ENCODE measurements around the gene RNFT2. TPM values are rescaled to one million over a fixed set of nuclear protein-coding genes. Genes with fewer than 3 reads are reported as not detected.

The RNFT2 gene
- total and polyA plus RNA-seq, 2 donors from 2014 or later = 4.3 to 6.8 TPM

DNA sequence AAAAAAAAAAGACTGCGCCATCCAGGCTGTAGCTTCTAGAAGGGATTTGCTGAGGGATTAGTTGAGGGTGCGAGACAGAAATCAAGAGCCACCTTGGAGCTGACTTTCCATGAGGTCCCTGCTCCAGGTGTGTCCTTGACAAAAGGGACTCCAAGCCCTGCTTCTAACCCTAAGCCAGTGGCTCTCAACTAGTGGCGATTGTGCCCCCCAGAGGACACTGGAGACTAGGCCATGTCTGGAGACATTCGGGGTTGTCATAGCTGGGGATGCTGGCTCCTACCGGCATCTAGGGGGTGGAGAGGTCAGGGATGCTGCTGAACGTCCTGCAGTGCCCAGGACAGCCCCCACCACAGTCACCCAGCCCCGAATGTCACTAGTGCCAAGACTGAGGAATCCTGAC is 40.8 kb upstream of the RNFT2 start:
- no peak for TF ChIP-seq CTCF (IDR thresholded peaks at IDR 0.05; ENCODE audit: borderline replicate concordance, extremely low read depth, insufficient read depth)
- H3K9me3 ChIP-seq (ENCODE audit: control insufficient read depth in 2 of 3, insufficient read depth in 1 of 3, low read length in 3 of 3) = no peaks in the 10 kb centered on the region
- H3K36me3 ChIP-seq (ENCODE audit: control insufficient read depth in 2 of 3, insufficient read depth in 3 of 3, low read length in 3 of 3) = no peaks in the 10 kb centered on the region
- H3K9ac ChIP-seq (ENCODE audit: low read length in 3 of 3) = no peak overlapping the region
- DNase-seq (peak in 2 of 5 donors; percentile 60 to 70), FAIRE-seq (no peak)
- no peak overlapping the region for H3K27ac ChIP-seq (ENCODE audit: low read depth in 2 of 2, low read length in 2 of 2)
- peaks cover 0 to 4% (median 3%) of the 10 kb centered on the region in 3 donors for H3K4me1 ChIP-seq (ENCODE audit: control insufficient read depth in 2 of 3, insufficient read depth in 2 of 3, low read depth in 1 of 3, low read length in 3 of 3)
- peaks cover 4% of the 10 kb centered on the region for H3K27me3 ChIP-seq (ENCODE audit: control insufficient read depth, insufficient read depth, low read length)
- no peak overlapping the region for H3K4me3 ChIP-seq (ENCODE audit: low read length in 3 of 3)
- intact Hi-C loops (cut with DNase I) = no loop called here

GRCh38 chr12:116697716-116698115 is 40.4 kb upstream of the RNFT2 start:
- TF ChIP-seq CTCF (IDR thresholded peaks at IDR 0.05; ENCODE audit: borderline replicate concordance, extremely low read depth, insufficient read depth) = no peak
- peaks cover 0 to 4% (median 3%) of the 10 kb centered on the region in 3 donors for H3K4me1 ChIP-seq (ENCODE audit: control insufficient read depth in 2 of 3, insufficient read depth in 2 of 3, low read depth in 1 of 3, low read length in 3 of 3)
- no peaks in the 10 kb centered on the region for H3K9me3 ChIP-seq (ENCODE audit: control insufficient read depth in 2 of 3, insufficient read depth in 1 of 3, low read length in 3 of 3)
- DNase-seq (peak in 4 of 5 donors; percentile 75 to 88 (median 82)), FAIRE-seq (no peak)
- no peaks in the 10 kb centered on the region for H3K36me3 ChIP-seq (ENCODE audit: control insufficient read depth in 2 of 3, insufficient read depth in 3 of 3, low read length in 3 of 3)
- no peak overlapping the region for H3K4me3 ChIP-seq (ENCODE audit: low read length in 3 of 3)
- H3K27ac ChIP-seq (ENCODE audit: low read depth in 2 of 2, low read length in 2 of 2) = no peak overlapping the region
- H3K27me3 ChIP-seq (ENCODE audit: control insufficient read depth, insufficient read depth, low read length) = peaks cover 4% of the 10 kb centered on the region
- no peak overlapping the region for H3K9ac ChIP-seq (ENCODE audit: low read length in 3 of 3)
- intact Hi-C loops (cut with DNase I) = no loop called here

DNA sequence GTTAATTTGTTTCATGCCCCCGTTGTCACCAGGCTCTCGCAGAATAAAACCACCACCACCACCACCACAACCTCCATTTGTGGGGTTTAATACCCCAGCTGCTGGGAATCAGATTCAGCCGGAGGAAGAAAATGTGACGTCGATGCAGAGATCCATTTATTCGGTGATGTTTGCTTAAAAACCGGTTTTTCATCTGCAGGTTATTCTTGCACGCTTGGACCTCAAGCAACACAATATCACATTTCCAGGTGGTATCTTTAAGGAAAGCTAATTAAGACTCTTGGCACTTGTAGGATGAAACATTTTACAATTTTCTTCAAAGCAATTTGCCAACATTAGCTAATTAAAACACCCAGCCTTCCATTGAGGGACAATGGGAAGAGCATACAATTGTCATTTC is 40.0 kb upstream of the RNFT2 start:
- no peaks in the 10 kb centered on the region for H3K36me3 ChIP-seq (ENCODE audit: control insufficient read depth in 2 of 3, insufficient read depth in 3 of 3, low read length in 3 of 3)
- no peak overlapping the region for H3K9ac ChIP-seq (ENCODE audit: low read length in 3 of 3)
- FAIRE-seq (no peak), DNase-seq (no peak)
- TF ChIP-seq CTCF (IDR thresholded peaks at IDR 0.05; ENCODE audit: borderline replicate concordance, extremely low read depth, insufficient read depth) = no peak
- no peak overlapping the region for H3K4me3 ChIP-seq (ENCODE audit: low read length in 3 of 3)
- intact Hi-C loops (cut with DNase I) = no loop called here
- no peak overlapping the region for H3K27ac ChIP-seq (ENCODE audit: low read depth in 2 of 2, low read length in 2 of 2)
- peaks cover 0 to 4% (median 3%) of the 10 kb centered on the region in 3 donors for H3K4me1 ChIP-seq (ENCODE audit: control insufficient read depth in 2 of 3, insufficient read depth in 2 of 3, low read depth in 1 of 3, low read length in 3 of 3)
- no peaks in the 10 kb centered on the region for H3K9me3 ChIP-seq (ENCODE audit: control insufficient read depth in 2 of 3, insufficient read depth in 1 of 3, low read length in 3 of 3)
- H3K27me3 ChIP-seq (ENCODE audit: control insufficient read depth, insufficient read depth, low read length) = peaks cover 4% of the 10 kb centered on the region

DNA sequence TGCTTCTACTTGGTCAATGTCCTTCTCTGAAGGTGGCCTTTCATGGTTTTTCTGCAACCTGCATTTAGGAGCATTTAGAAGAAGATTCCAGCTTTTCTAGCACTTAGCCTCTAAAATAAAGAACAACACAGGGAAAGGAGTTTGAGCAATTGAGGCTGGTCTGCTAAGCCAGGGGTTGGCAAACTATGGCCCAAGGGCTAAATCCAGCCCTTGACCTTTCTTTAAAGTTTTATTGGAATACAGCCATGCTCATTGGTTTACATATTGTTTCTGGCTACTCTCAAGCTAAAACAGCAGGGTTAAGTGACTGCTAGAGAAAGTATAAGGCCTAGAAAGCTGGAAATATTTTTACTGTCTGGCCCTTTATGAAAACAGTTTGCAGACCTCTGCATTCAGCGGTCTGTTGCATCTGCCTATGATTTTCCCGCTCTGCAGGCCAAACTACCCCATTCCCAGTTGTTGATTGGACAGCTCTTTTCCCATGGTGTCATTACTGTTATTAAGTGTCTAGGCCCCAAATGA is 39.5 kb upstream of the RNFT2 start:
- DNase-seq (peak in 1 of 5 donors; percentile 48), FAIRE-seq (no peak)
- no peaks in the 10 kb centered on the region for H3K9me3 ChIP-seq (ENCODE audit: control insufficient read depth in 2 of 3, insufficient read depth in 1 of 3, low read length in 3 of 3)
- no peak overlapping the region for H3K4me3 ChIP-seq (ENCODE audit: low read length in 3 of 3)
- H3K27me3 ChIP-seq (ENCODE audit: control insufficient read depth, insufficient read depth, low read length) = peaks cover 4% of the 10 kb centered on the region
- H3K4me1 ChIP-seq (ENCODE audit: control insufficient read depth in 2 of 3, insufficient read depth in 2 of 3, low read depth in 1 of 3, low read length in 3 of 3) = peaks cover 0 to 3% (median 0%) of the 10 kb centered on the region in 3 donors
- H3K9ac ChIP-seq (ENCODE audit: low read length in 3 of 3) = no peak overlapping the region
- intact Hi-C loops (cut with DNase I) = no loop called here
- TF ChIP-seq CTCF (IDR thresholded peaks at IDR 0.05; ENCODE audit: borderline replicate concordance, extremely low read depth, insufficient read depth) = no peak
- H3K27ac ChIP-seq (ENCODE audit: low read depth in 2 of 2, low read length in 2 of 2) = no peak overlapping the region
- H3K36me3 ChIP-seq (ENCODE audit: control insufficient read depth in 2 of 3, insufficient read depth in 3 of 3, low read length in 3 of 3) = no peaks in the 10 kb centered on the region

Measured in kidney (tissue), 14 donors.